ENCODE data around the gene SCGB3A2.
"Not testable (repeated sequence)": the region's sequence is repeated elsewhere in the genome, so short reads cannot be mapped to it uniquely, and the experiment has no call there.

SCGB3A2 gene

DNA sequence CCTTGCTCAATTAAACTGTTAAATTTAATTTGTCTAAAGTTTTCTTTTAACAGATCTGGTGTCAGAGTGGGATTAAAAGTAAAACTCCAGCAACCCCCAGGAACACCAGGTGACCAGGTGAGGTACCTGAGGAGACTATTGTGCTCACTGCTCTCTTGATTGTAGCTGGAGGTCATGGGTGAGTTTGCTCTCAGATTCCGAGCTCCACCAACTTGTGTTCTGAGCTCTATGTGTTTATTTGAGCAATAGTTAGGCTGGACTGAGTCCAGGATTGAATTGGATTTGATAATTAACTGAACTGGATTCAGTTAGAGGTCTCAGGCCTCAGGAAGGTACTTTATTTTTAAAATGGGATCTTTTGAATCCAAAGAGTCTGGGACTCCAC, 17.9 kb upstream of the SCGB3A2 start:
- in situ Hi-C loops (cut with HindIII; ENCODE audit: low sequenced_read_pairs): no loop called here

DNA sequence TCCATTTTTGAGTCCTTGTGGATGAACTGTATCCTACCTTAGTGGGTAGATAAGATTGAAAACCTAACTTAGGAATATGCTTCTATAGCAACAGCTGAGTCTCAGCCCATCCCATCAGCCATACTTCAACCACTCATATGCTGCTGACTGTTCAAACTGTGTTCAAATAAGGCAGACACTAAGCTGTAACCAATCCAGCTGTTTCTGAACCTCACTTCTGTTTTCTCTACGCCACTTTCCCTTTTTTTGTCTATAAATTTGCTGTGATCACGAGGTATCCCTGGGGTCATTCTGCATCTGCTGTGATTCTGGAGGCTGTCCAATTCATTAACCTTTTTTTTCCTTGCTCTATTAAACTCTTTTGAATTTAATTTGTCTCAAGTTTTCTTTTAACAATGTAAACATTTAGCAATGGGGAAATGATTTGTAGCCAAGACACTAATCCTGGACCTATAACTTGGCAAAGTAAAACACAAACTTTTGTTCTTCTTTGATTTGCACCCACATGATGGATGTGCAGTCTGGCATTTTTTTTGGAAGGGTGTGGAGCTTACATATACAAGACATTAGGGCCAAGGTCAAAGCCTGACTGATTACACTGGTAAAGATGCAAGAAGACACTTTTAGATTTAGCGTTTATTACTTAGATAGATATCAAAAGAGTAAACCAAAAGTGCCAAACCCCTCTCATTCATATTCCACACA, 14.9 kb upstream of the SCGB3A2 start:
- in situ Hi-C loops (cut with HindIII; ENCODE audit: low sequenced_read_pairs): no loop called here

DNA sequence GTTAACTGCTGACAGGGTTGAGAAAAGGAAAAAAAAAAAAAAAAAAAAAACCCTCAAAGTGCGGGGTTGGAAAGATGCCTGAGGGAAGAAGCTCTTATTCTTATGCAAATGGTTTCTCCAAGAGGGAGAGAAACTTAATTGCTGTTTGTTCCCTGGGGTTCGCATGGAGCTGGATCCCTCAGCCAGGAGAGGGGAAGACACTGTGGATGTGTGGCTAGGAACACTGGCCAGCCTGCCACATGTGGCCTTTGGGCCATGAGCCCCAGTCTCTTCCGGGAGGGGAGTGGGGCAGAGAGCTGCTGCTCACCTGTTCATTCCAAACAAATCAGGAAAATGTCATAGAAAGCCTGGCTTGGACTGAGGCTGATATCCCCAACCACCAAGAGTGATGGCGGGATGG, 9.4 kb upstream of the SCGB3A2 start:
- in situ Hi-C loops (cut with HindIII; ENCODE audit: low sequenced_read_pairs): no loop called here

DNA sequence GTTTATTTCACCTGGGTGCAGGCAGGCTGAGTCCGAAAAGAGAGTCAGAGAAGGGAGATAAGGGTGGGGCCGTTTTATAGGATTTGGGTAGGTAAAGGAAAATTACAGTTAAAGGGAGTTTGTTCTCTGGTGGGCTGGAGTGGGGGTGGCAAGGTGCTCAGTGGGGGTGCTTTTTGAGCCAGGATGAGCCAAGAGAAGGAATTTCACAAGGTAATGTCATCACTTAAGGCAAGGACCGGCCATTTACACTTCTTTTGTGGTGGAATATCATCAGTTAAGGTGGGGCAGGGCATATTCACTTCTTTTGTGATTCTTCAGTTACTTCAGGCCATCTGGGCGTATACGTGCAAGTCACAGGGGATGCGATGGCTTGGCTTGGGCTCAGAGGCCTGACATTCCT, 8.6 kb upstream of the SCGB3A2 start:
- in situ Hi-C loops (cut with HindIII; ENCODE audit: low sequenced_read_pairs): not testable (repeated sequence)

DNA sequence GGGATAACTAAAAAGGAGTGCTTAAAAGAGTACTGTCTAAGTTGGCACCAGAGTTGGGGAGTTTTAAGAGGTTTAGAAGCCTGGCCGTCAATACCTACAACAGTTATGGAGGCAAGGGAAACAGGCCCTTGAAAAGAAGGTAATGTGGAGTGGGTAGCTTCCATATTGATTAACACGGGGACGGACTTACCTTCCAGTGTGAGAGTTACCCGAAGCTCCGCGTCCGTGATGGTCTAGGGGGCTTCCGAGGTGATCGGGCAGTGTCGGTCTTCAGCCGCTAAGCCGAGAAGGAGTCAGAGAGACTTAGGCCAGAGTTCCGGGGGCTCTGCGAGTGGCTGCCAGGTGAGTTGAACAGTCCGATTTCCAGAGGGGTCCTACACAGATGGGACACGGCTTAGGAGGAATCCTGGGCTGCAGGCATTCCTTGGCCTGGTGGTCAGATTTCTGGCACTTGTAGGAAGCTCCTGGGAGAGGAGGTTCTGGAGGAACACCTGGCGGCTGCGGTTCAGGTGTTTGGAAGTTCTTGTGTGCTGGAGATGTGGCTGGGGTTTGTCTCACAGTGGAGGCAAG, 6.4 kb upstream of the SCGB3A2 start:
- in situ Hi-C loops (cut with HindIII; ENCODE audit: low sequenced_read_pairs): not testable (repeated sequence)

DNA sequence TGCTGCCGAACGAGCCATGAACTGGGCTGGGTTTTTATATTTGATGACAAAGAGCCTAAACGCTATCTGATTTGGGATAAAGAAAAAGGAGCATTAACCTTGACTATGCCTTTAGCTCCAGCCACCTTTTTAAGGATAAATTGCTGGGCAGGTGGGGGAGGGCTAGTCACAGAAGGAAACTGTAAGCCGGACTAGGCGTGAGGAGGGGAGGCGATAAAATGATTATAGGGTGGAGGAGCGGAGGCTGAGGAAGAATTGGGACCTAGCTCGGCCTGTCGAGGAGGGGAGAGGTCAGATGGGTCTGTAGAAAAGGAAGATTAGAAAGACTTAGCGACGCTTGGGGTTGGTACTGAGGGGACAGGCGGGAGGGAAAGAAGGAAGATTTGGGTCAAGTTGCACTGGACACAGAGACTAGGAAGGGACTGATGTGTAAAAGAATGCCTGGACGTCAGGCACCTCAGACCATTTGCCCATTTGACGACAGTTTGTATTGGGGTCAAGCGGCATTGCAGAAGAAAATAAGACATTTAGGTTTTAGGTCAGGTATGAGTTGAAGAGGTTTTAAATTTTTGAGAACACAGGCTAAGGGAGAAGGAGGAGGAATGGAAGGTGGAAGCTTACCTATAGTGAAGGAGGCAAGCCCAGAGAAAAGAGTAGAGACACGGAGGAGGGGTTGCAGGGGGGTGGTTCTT, 5.6 kb upstream of the SCGB3A2 start:
- in situ Hi-C loops (cut with HindIII; ENCODE audit: low sequenced_read_pairs): not testable (repeated sequence)

DNA sequence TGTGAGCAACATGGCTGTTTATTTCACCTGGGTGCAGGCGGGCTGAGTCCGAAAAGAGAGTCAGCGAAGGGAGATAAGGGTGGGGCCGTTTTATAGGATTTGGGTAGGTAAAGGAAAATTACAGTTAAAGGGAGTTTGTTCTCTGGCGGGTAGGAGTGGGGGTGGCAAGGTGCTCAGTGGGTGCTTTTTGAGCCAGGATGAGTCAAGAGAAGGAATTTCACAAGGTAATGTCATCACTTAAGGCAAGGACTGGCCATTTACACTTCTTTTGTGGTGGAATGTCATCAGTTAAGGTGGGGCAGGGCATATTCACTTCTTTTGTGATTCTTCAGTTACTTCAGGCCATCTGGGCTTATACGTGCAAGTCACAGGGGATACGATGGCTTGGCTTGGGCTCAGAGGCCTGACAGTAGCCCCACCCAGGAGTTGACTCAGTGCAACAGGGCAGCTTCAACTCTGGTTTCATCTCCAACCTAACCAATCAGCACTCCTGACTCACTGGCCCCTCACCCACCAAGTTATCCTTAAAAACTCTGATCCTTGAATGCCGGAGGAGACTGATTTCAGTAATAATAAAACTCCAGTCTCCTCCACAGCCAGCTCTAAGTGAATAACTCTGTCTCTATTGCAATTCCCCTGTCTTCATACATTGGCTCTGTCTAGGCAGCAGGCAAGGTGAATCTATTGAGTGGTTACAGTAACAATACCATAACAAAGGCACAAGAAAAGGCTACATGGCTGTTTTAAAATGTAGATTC, 4.2 kb upstream of the SCGB3A2 start:
- in situ Hi-C loops (cut with HindIII; ENCODE audit: low sequenced_read_pairs): not testable (repeated sequence)

DNA sequence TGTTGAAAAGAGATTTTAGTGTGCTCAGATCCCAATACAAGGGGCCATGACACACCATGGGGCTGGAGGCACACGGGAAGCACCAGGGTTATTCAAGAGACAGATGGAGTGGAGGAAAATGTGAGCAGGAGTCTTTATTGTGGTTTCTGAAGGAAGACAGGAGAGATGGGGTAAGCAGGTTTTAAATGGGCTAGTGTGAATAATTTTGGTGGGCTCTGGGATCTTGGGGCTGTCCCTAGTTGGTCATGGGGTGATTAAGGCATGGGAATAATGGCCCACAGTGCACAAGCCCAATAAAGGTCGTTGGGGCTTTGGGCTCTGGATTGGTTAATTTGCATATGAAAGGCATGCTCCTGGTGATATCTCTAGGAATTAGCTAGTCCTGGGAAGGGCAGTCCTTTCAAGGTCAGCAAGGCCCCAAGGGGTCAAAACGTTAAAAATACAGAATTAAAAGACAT, 3.6 kb upstream of the SCGB3A2 start:
- in situ Hi-C loops (cut with HindIII; ENCODE audit: low sequenced_read_pairs): no loop called here

DNA sequence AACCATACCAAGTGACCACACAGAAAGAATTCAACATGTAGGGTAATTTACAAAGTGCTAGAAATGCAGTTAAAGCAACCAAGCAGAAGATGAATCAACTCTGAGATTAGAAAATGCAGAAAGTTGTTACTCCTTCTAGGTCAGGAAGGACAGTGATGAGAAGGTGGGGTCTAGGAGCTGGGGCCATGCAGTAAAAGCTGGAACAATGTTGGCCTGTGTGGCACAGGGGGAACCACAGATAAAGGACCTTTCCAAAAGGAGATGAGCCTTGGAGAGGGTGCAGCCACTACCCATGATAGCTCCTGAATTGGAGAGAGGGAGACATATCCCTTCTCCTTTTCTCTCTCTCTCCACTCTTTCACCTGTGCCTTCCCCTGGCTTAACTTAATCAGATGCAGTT, 2.4 kb upstream of the SCGB3A2 start:
- in situ Hi-C loops (cut with HindIII; ENCODE audit: low sequenced_read_pairs): no loop called here

DNA sequence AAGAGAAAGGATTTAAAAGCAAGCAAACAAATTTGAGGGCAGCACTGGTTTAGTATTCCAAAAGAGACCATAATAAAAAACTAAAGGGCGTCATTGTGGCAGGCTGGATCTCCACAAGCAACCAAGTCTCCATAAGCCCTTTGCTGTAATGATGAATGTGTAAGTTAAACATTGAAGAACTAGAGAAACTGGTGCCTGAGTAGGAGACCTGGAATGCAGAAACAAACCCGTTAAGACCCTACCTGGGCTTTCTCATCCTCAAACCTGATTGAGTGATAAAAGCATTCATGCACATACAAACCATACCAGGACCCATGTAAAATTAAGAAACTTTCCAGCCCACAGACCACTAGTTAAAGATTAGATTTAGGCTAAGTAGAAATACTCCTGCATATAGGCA, 1.9 kb upstream of the SCGB3A2 start:
- in situ Hi-C loops (cut with HindIII; ENCODE audit: low sequenced_read_pairs): no loop called here

DNA sequence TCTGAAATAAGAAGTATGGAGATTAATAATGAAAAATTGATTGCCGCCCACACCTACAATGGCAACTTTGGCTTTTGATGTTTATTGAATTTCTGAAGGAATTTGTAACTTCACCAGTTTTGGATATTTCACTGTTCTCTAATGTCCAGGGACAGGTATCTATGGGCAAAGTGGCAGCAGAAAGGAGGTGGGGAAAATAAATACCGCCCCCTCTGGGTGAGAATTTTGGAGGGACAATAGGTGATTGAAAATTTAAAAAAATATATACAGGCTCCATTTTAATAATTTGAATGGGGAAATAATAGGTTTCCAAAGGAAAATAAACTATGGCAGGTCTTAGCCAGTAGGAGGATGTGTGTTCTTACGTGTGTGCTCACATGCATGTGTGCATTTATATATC, 1.3 kb downstream of the SCGB3A2 start:
- in situ Hi-C loops (cut with HindIII; ENCODE audit: low sequenced_read_pairs): loop anchor here (5.0 kb wide), 1 partner anchor 53 kb away; no protein-coding TSS in a partner anchor

DNA sequence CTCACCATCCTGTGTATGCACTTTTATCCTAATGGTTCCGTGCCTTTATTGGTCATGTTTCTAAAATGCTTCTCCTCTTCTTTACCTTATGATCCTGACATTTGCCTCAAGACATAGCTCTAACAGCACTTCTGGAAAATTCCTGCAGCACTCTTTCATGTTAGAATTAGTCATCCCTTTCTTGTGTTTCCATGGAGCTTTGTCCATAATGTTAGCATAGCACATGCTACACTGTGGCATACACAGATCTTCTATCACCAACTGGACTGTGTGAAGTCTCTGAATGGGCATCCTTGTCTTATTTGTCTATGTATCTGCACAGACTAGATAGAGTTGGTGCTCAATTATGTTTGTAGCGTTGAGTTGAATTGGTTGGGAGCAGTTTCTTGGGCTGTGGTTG, 2.0 kb downstream of the SCGB3A2 start:
- in situ Hi-C loops (cut with HindIII; ENCODE audit: low sequenced_read_pairs): loop anchor here (5.0 kb wide), 1 partner anchor 52 kb away; no protein-coding TSS in a partner anchor

DNA sequence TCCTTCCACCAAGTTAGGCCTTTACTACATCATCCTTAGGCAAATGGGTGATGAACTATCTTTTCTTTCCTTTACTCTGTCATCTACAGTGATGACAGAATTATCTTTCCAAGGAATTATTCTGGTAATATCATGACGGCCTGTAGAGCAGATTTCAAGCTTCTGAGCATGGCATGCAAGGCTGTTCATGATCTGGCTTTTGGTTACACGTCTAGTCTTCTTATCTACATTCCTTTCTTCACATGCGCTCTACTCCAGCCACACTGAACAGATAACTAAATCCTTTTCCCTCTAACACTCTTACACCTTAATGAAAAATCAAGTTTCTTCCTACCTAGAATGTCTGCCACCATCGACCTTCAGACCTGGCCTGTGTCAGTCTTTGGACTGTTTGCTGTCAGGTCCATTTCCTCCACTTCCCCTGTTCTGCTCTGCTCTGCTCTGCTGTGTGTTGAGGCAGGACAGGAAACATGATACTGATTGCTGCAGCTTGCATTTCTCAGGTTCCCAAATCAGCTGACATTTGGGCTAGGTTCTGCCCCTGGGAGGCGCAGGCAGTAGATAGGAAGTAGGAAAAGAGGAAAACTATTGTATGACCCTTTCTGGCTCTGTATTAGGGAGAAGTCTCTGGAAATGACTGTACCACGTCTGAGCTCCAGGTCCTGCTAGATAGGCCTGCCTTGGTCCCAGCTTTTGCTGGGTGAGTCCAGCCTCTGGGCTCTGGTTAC, 4.2 kb downstream of the SCGB3A2 start:
- in situ Hi-C loops (cut with HindIII; ENCODE audit: low sequenced_read_pairs): loop anchor here (5.0 kb wide), 1 partner anchor 50 kb away; no protein-coding TSS in a partner anchor

DNA sequence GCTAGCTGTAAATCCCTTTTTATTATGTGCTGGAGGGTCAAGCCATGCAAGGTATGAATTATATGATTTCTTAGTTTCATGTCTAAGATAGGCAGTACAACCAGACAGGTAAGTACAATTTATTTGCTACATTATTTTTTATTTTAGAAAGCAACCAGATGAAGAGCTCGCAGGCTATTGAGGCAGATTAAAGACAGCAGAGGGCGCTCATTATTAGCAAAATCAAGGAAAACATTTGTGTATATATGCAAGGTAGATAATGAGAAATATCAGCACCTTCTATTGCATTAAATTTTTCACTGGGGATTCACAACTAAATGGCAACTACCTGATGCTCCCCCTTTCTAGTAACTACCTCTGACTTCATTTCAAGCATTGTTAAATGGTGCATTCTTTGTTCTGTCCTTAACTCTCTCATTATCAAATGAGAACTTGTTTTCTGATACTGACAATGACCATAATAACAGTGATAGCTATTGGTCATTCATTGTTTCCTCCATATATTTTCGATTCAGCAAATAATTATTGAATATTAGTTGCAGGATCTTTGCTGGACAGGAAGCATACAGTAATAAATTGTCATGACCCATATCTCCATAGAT, 8.6 kb downstream of the SCGB3A2 start:
- in situ Hi-C loops (cut with HindIII; ENCODE audit: low sequenced_read_pairs): no loop called here

DNA sequence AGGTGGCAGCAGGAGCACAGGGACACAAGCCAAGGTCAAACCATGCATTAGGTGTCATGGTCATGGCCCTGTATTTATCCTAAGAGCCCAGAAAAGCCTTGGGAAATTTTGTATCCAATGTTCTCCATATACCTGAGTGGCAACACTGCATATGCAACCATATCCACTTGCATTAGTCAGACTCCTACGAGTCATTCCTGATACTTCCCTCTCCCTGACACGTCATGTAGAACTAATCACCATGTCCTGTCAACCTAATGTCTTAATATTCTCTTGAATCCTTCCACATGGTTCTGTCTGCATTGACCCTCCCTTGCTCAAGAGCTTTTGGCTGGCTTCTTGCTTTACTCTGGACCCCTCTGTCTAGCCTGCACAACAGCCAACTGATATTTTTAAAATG, 9.4 kb downstream of the SCGB3A2 start:
- in situ Hi-C loops (cut with HindIII; ENCODE audit: low sequenced_read_pairs): no loop called here

DNA sequence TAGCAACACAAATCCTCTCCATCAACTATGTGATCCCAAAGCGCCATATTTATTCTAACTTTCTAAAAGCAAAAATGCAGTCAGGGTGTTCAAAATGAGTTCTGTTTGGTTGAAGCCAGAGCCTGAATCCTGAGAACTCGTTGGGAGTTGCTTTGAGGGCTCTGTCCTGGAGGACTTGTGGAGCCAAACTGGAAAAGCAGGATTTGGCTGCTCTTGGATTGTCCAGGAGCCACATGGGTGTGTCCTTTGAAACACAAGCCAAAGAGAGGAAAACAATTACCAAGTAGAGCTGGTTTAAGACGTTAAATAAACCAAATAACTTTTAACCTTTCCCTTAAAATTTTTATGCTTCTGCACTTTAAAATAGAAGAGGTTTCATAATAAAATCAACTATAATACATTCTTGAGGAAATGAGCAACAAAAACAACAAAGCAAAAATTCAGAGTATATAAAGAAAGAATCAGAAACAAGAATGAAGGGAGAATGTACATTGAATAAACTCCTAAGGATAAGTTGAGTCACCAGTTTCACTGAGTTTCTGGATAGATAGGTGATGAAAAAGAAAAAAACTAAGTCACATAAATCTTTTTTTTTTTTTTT, 14.3 kb downstream of the SCGB3A2 start:
- in situ Hi-C loops (cut with HindIII; ENCODE audit: low sequenced_read_pairs): no loop called here

DNA sequence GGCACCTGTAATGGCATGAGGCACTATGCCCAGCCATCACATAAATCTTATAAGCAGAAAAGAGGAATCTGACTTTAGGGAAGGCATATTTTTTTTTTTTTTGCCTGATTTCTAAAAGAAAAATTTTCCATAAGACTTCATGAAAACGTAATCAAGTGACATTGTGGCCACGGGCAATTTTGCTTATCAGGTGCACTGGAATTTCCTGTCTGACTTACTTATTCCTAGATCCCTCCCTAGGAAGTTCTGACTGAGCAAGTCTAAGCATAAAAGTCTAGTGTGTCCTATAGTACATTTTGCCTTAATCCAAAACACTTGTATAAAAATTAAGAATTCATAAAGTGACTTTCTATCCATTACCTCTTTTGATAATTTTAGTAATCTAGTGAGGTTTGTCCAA, 15.3 kb downstream of the SCGB3A2 start:
- in situ Hi-C loops (cut with HindIII; ENCODE audit: low sequenced_read_pairs): no loop called here

DNA sequence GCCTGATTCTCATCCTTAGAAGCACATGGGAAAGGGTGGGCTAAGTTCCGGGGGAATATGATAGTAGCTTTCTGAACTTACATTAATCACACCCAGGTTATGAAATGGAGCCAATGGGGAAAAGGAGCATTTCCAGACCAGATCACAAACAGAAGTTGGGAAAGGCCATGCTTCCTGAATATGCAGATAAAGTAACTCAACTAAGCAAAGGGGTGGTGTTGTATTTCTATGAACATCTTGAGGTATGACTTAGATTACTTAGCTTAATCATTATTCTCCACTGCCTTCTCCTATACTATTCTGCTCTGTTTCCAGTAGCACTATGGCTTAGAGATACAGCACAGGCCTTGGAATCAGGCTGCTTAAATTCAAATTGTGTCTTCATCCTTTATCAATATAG, 17.4 kb downstream of the SCGB3A2 start:
- in situ Hi-C loops (cut with HindIII; ENCODE audit: low sequenced_read_pairs): no loop called here

DNA sequence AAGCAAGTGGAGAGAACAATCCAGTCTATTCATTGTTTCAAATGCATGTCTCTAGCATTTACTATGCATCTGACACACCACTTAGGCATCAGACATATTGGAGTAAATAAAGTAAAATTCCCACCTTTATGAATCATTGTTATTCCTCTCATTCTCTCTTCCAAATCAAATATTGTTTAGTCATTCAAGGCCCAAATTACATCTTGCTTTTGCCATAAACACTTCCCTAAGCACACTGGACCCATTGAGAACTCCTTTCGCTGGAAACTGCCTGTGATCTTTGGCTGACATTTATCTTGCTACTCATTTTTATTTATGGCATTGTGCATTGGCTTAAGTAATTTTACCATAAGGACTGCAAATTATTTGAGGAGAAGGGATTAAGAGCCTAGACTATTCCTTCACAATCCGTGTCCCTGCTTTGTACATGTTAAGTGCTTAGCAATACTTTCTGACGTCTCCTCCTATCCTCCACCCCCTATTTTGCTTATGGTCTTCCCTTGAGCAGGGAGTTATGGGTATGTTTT, 20.4 kb downstream of the SCGB3A2 start:
- in situ Hi-C loops (cut with HindIII; ENCODE audit: low sequenced_read_pairs): no loop called here

DNA sequence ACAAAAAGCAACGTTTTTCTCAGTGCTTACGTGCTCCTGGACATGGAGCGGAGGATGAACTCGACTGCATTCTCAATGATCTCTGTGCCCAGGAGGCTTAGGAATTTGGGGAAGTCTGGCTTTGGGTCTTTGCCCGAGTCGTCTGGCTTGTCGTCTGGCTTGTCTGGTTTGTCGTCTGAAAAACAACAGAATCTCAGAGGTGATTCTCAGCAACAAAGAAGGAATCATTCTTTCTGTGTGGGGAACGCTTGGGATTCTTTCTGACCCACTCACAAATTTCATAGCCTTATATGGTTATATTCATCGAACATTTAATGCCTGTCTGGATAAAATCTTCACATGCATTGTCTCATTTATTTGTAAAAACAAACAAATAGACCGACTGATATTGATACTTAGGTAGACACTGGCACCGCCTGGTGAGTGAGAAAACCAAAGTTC, 23.1 kb downstream of the SCGB3A2 start:
- in situ Hi-C loops (cut with HindIII; ENCODE audit: low sequenced_read_pairs): no loop called here
